Brain microvascular endothelial cell (primary cell): ENCODE data around the gene TCERG1.

Source experiments
- DNase-seq: peaks from one replicate; pipeline ENCODE4 v3.0.0-alpha.2; 2020
- H3K27ac ChIP-seq: fragments of 250-450 bp; sonication (Bioruptor Pico); 2 replicates; pipeline ENCODE4 v1.5.1; 2020; ENCODE audit warnings: mild to moderate bottlenecking, moderate library complexity
- H3K27me3 ChIP-seq: fragments of 250-450 bp; sonication (Bioruptor Pico); replicated peaks from 2 replicates; pipeline ENCODE4 v1.5.1; 2020; ENCODE audit warnings: mild to moderate bottlenecking
- H3K36me3 ChIP-seq: fragments of 250-450 bp; sonication (Bioruptor Pico); replicated peaks from 2 replicates; pipeline ENCODE4 v1.5.1; 2020; ENCODE audit warnings: mild to moderate bottlenecking
- H3K4me3 ChIP-seq: 2 replicates; pipeline ENCODE4 v1.5.1; 2011; ENCODE audit warnings: low read depth, mild to moderate bottlenecking, control low read depth, low read length, moderate library complexity
- in situ Hi-C: cut with HindIII; loops from 2 replicates; pipeline ENCODE4 v1.10.0; 2017; ENCODE audit warnings: low sequenced_read_pairs, low pct_ligation_motif_present
- TF ChIP-seq, protein P1 (sequence below): IDR thresholded peaks from 2 replicates; pipeline ENCODE4 v1.5.1; 2011; ENCODE audit warnings: low read depth, mild to moderate bottlenecking, moderate library complexity, low read length, control low read depth, inconsistent platforms; ENCODE audit errors: missing control alignments

The TCERG1 gene

DNA sequence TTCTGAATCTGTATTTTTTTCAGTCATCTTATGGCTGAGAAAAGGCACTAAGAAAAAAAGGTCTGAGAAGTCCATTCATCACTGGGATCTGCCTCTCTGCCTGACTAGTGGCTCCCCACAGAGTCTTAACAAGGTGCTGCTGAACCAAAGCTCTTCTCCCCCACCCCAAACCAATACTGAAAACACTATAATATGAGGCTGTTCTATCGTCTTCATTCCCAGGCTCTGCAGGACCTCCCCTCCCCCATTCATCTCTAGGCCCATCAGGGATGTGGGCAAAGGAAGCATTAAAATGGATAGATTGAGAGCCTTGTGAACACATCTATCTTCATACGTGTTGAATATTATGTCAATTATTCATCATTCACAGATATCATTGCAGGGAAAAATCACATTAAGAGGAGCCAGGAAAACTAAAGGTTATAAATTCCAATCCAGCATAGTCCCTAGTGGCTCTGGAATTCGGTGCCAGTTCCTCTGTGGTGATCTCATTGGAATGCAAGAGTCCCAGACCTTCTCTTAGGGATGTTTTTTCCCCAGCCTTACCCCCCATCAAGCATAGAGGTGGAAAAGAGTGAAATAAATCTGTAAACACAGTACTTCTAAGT lies 113.2 kb downstream of the TCERG1 start:
- no peaks in the 10 kb centered on the region for H3K27me3 ChIP-seq
- no peaks in the 10 kb centered on the region for H3K36me3 ChIP-seq
- TF ChIP-seq, protein P1, sequence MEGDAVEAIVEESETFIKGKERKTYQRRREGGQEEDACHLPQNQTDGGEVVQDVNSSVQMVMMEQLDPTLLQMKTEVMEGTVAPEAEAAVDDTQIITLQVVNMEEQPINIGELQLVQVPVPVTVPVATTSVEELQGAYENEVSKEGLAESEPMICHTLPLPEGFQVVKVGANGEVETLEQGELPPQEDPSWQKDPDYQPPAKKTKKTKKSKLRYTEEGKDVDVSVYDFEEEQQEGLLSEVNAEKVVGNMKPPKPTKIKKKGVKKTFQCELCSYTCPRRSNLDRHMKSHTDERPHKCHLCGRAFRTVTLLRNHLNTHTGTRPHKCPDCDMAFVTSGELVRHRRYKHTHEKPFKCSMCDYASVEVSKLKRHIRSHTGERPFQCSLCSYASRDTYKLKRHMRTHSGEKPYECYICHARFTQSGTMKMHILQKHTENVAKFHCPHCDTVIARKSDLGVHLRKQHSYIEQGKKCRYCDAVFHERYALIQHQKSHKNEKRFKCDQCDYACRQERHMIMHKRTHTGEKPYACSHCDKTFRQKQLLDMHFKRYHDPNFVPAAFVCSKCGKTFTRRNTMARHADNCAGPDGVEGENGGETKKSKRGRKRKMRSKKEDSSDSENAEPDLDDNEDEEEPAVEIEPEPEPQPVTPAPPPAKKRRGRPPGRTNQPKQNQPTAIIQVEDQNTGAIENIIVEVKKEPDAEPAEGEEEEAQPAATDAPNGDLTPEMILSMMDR = no peak
- no peak for DNase-seq
- in situ Hi-C loops = no loop called here
- H3K27ac ChIP-seq = no peak overlapping the region
- H3K4me3 ChIP-seq = no peak overlapping the region
